HG02885 (cell line): ENCODE measurements around the gene UBE2I.

Source experiments
- ATAC-seq: cut with Tn5 transposase; IDR thresholded peaks from one replicate; pipeline ENCODE4 v1.9.1; 2021; ENCODE audit warnings: mild to moderate bottlenecking; ENCODE audit not compliant: unreplicated experiment, poor library complexity

Gene UBE2I

GRCh38 chr16:1350691-1351090 lies 41.3 kb downstream of the UBE2I start:
- ATAC-seq, result no peak

- ATAC-seq, result no peak
Measured at GRCh38 chr16:1351215-1351581, 41.8 kb downstream of the UBE2I start.

GRCh38 chr16:1351582-1352362 lies 42.3 kb downstream of the UBE2I start, which contains the start of the genes GNPTG and TSR3:
TSS of gene GNPTG (plus strand) at chr16:1351931. CDS start at chr16:1351966, 35 bp downstream.
TSS of gene TSR3 (minus strand) at chr16:1351878. CDS start at chr16:1351804, 74 bp downstream.
- ATAC-seq, result peak; percentile 88

- no peak for ATAC-seq
Measured at GRCh38 chr16:1354815-1355540, 45.5 kb downstream of the UBE2I start.

- no peak for ATAC-seq
Measured at GRCh38 chr16:1355591-1355990, 46.2 kb downstream of the UBE2I start.

GRCh38 chr16:1356061-1356900 lies 46.8 kb downstream of the UBE2I start:
- ATAC-seq, result no peak

- no peak for ATAC-seq
Measured at GRCh38 chr16:1357906-1358566, 48.6 kb downstream of the UBE2I start.

GRCh38 chr16:1361685-1362360 lies 52.4 kb downstream of the UBE2I start:
- ATAC-seq, result no peak

GRCh38 chr16:1362807-1363206 lies 53.4 kb downstream of the UBE2I start:
- ATAC-seq, result no peak

- ATAC-seq, result peak; percentile 54
Measured at GRCh38 chr16:1363501-1364041, 54.1 kb downstream of the UBE2I start.

GRCh38 chr16:1364510-1364909 lies 55.1 kb downstream of the UBE2I start:
- no peak for ATAC-seq

- no peak for ATAC-seq
Measured at GRCh38 chr16:1366060-1366711, 56.8 kb downstream of the UBE2I start.

- ATAC-seq, result no peak
Measured at GRCh38 chr16:1366712-1367299, 57.4 kb downstream of the UBE2I start.

- ATAC-seq, result no peak
Measured at GRCh38 chr16:1367486-1368174, 58.2 kb downstream of the UBE2I start.

- ATAC-seq, result no peak
Measured at GRCh38 chr16:1371054-1371978, 61.9 kb downstream of the UBE2I start.

GRCh38 chr16:1372292-1372950 lies 63.0 kb downstream of the UBE2I start:
- ATAC-seq, result no peak
